ENCODE measurements around the gene TNFSF15. TPM values are rescaled to one million over a fixed set of nuclear protein-coding genes. Genes with fewer than 3 reads are reported as not detected.
A peak's percentile ranks its signal among the peaks of the same experiment; 100 is the strongest.

Gene TNFSF15
- total RNA-seq, 1 donor from 2014 or later: 0.37 TPM

DNA sequence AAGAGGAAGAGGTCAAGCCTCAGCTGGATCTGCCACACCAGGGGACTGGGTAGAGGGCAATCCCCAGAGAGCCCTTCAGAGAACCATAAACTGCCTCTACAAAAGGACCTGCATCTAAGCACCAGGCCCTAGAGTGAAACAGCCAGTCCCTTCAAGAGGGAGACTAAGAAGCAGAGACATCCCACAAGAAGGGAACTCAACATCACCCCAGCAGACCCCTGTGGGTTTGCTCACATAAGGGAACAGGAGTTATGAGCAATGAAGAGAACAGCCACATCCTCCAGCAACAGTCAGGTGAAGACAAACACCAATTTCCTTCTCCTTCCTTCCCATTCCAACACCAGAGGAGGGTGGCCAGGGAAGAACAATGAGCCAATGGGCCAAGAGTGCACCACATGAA is 48.9 kb downstream of the TNFSF15 start:
- no peaks in the 10 kb centered on the region for H3K9me3 Mint-ChIP-seq (ENCODE audit: low read depth)
- no peak for TF ChIP-seq CTCF (IDR thresholded peaks at IDR 0.05)
- H3K4me3 Mint-ChIP-seq (ENCODE audit: unreplicated experiment): no peak overlapping the region
- peaks cover 6% of the 10 kb centered on the region for H3K27me3 Mint-ChIP-seq (ENCODE audit: low read depth)
- no peak overlapping the region for H3K27ac Mint-ChIP-seq (ENCODE audit: unreplicated experiment)
- peaks cover 7% of the 10 kb centered on the region for H3K36me3 Mint-ChIP-seq (ENCODE audit: low read depth)
- peaks cover 8% of the 10 kb centered on the region for H3K4me1 Mint-ChIP-seq (ENCODE audit: low read depth)
- DNase-seq (ENCODE audit: low spot score): no peak

- Mint-ChIP-seq H3K4me1 (ENCODE audit: low read depth) (peaks cover 8% of the 10 kb centered on the region), H3K27ac (ENCODE audit: unreplicated experiment) (no peak overlapping the region), H3K9me3 (ENCODE audit: low read depth) (no peaks in the 10 kb centered on the region), H3K27me3 (ENCODE audit: low read depth) (peaks cover 6% of the 10 kb centered on the region), H3K36me3 (ENCODE audit: low read depth) (peaks cover 7% of the 10 kb centered on the region), H3K4me3 (ENCODE audit: unreplicated experiment) (no peak overlapping the region)
- no peak for DNase-seq (ENCODE audit: low spot score)
- no peak for TF ChIP-seq CTCF (IDR thresholded peaks at IDR 0.05)
Observed at GRCh38 chr9:114754581-114754980, 51.3 kb downstream of the TNFSF15 start.

DNA sequence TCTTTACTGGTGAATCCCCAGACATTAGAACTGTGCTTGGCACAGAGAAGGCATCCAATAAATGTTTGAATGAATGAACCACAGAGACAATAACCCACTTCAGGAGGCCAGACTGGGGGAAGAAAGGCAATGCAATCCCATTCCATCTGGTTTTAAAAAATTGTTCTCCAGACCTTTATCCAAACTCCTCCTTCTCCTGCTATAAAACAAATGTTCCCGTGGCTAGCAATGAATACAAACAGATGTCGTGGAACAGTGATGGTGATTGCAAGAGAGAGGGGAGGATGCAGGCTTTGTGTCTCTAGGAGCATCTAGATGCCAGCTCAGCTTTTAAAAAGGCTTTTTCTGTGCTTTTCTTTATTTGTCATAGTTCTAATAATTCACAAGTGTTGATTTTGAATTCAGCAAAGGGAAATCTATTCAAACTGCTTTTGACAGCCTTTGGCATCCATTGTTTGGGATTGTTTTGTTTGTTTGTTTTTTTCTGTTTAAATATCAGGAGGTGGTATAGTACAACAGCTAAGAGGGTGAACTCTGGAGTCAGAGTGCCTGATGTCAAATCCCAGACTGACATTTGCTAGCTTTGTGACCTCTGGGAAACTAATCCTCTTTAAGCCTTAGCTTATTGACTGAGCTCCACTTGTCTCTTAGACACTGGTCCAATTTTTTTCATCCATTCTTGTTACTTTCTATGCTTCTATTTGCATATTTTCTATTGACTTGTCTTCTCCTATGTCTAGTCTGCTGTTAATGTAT is 59.1 kb downstream of the TNFSF15 start:
- no peak for DNase-seq (ENCODE audit: low spot score)
- no peak overlapping the region for H3K4me3 Mint-ChIP-seq (ENCODE audit: unreplicated experiment)
- no peaks in the 10 kb centered on the region for H3K36me3 Mint-ChIP-seq (ENCODE audit: low read depth)
- H3K9me3 Mint-ChIP-seq (ENCODE audit: low read depth): no peaks in the 10 kb centered on the region
- H3K4me1 Mint-ChIP-seq (ENCODE audit: low read depth): peaks cover 24% of the 10 kb centered on the region
- H3K27ac Mint-ChIP-seq (ENCODE audit: unreplicated experiment): no peak overlapping the region
- no peak for TF ChIP-seq CTCF (IDR thresholded peaks at IDR 0.05)
- no peaks in the 10 kb centered on the region for H3K27me3 Mint-ChIP-seq (ENCODE audit: low read depth)

- no peak overlapping the region for H3K4me3 Mint-ChIP-seq (ENCODE audit: unreplicated experiment)
- H3K27ac Mint-ChIP-seq (ENCODE audit: unreplicated experiment): peak overlapping the region; percentile 58
- H3K27me3 Mint-ChIP-seq (ENCODE audit: low read depth): no peaks in the 10 kb centered on the region
- no peaks in the 10 kb centered on the region for H3K9me3 Mint-ChIP-seq (ENCODE audit: low read depth)
- TF ChIP-seq CTCF (IDR thresholded peaks at IDR 0.05): no peak
- H3K4me1 Mint-ChIP-seq (ENCODE audit: low read depth): peaks cover 24% of the 10 kb centered on the region
- no peak for DNase-seq (ENCODE audit: low spot score)
- H3K36me3 Mint-ChIP-seq (ENCODE audit: low read depth): no peaks in the 10 kb centered on the region
Observed at GRCh38 chr9:114745879-114746550, 59.8 kb downstream of the TNFSF15 start.

GRCh38 chr9:114745108-114745848 is 60.6 kb downstream of the TNFSF15 start:
- no peak for DNase-seq (ENCODE audit: low spot score)
- Mint-ChIP-seq H3K27me3 (ENCODE audit: low read depth) (no peaks in the 10 kb centered on the region), H3K4me3 (ENCODE audit: unreplicated experiment) (no peak overlapping the region), H3K4me1 (ENCODE audit: low read depth) (peaks cover 24% of the 10 kb centered on the region), H3K27ac (ENCODE audit: unreplicated experiment) (peak overlapping the region; percentile 58), H3K36me3 (ENCODE audit: low read depth) (no peaks in the 10 kb centered on the region), H3K9me3 (ENCODE audit: low read depth) (no peaks in the 10 kb centered on the region)
- no peak for TF ChIP-seq CTCF (IDR thresholded peaks at IDR 0.05)

All from chondrocyte (in vitro differentiated cells).